Astrocyte of the spinal cord (primary cell): ENCODE data around the gene PSD4.
A peak's percentile ranks its signal among the peaks of the same experiment; 100 is the strongest.

Experiments used
- DNase-seq: peaks from one replicate; pipeline ENCODE4 v3.0.0; 2011; ENCODE audit warnings: low read depth, low spot score
- H3K4me3 ChIP-seq: 2 replicates; pipeline ENCODE4 v1.5.1; 2011; ENCODE audit warnings: low read depth, mild to moderate bottlenecking, low read length, moderate library complexity
- CTCF ChIP-seq: IDR thresholded peaks from 2 replicates; pipeline ENCODE4 v1.5.1; 2012; ENCODE audit warnings: low read depth, mild to moderate bottlenecking, low read length, inconsistent platforms
- in situ Hi-C: cut with HindIII; loops from 2 replicates; pipeline ENCODE4 v1.10.0; 2017; ENCODE audit warnings: low sequenced_read_pairs

The PSD4 gene

DNA sequence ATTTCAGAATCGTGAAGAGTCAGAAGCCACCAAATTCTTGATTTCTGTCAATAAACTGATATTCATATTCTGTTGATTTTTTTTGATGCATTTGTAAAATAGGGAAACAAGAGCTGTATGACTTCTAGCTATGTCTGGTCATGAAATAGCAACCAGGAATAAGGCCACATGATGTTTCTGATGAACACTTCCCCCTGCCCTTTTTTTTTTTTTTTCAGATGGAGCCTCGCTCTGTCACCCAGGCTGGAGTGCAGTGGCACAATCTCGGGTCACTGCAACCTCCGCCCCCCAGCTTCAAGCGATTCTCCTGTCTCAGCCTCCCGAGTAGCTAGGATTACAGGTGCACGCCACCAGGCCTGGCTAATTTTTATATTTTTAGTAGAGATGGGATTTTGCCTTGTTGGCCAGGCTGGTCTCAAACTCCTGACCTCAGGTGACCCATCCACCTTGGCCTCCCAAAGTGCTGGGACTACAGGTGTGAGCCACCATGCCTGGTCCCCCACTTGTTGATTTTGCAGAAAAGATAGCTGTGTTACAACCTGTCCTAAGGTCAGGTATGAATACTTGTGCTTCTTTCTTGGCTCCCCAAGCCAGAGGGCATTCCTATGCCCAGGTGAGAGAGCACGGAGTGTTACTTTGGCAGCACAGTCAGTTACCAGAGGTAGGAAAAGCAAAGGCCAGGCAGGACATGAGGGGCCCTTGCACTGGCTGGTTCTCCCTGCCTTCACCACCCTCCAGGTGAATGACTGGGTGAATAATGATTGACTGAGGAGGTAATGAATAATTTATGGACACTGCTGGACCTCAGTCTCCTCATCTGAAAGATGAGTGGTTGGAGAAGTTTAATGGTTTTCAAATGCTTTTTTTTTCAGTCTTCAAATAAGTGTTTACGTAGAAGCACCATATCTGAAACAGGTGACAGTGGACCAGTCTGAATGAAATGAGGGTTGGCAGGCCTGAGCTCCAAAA lies 65.4 kb downstream of the PSD4 start:
- no peak overlapping the region for H3K4me3 ChIP-seq
- in situ Hi-C loops: no loop called here
- DNase-seq: no peak
- no peak for TF ChIP-seq CTCF

DNA sequence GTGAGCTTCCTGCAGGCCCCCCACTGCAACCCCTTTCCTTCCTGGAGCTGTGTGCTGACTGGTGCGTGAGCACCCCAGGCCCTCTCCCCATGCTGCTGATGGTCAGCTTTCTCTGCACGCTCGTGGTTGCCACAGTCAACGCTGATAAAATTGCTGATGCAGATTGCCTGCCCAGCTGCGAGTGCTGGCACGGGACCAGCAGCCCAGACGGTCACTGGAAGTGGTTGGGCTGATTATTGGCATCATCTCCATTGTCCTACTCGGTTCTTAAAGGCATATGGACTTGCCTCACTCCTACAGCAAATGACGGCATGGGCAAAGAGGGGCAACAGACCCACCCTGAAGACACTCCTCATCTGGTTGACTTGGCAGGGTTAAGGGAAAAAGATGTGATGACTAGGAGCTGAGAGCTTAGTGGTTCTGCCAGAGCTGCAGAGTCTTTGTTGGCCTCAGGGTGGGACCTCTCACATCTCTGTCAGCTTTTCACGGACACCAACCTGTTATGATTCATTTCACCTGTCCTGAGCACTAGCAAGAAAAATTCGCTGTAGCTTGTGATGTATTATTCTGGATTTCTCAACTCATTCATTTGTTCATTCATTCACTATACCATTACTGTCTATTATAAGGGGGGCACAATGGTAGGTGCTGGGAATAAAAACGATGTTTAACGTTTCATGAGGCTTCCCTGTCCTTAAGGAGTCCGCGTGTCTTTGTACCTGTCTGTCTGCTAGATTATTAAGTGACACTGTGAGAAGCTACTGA lies 66.6 kb downstream of the PSD4 start:
- peak; percentile 95 for DNase-seq
- in situ Hi-C loops: no loop called here
- H3K4me3 ChIP-seq: no peak overlapping the region
- no peak for TF ChIP-seq CTCF

DNA sequence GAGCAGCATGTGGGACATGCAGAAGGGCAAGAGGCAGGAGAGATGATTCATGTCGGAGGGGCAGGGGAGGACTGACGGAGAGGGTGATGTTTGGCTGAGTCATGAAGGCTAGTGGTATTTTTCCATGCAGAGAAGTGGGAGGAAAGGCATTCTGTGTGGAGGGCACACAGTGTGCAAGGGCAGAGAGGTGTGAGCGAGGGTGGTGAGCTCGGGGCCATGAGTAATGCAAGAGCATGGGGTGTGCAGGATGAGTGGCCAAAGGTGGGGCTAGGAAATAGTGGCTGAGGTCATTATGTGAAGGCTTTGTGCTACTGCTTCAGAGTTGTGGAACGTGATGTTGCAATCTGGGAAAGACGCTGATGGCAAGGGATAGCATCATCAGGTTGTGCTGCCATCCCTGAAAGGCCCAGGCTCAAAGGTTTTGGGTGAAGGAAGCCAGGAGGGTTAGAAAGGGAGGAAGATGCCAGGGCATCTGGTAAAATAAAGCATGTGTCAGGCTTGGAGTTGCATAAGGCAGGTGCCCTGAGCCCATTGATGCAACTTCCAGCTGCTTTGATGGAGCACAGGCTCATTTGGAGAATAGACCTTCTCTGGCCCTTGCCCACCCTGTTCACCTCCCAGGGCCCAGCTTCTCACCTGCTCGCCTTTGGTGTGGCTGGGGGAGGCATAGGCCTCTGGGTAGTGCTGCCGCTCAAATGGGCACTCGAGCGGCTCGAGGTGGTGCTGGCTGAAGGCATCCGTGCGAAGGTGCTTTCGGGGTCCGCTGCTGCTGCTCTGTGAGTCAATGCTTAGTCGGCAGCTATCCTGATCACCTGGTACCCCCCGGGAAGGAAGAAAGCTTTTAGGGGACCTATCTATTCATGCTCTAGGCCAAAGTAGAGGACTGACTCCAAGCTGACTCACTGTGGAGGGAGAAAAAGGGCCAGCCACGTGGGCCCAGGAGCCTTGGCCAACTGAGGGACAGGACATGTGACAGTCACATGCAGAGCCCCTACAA lies 67.4 kb downstream of the PSD4 start:
- H3K4me3 ChIP-seq: no peak overlapping the region
- no peak for TF ChIP-seq CTCF
- DNase-seq: peak; percentile 98
- in situ Hi-C loops: no loop called here

GRCh38 chr2:113242327-113242726 lies 68.6 kb downstream of the PSD4 start:
- TF ChIP-seq CTCF: no peak
- in situ Hi-C loops: no loop called here
- DNase-seq: no peak

DNA sequence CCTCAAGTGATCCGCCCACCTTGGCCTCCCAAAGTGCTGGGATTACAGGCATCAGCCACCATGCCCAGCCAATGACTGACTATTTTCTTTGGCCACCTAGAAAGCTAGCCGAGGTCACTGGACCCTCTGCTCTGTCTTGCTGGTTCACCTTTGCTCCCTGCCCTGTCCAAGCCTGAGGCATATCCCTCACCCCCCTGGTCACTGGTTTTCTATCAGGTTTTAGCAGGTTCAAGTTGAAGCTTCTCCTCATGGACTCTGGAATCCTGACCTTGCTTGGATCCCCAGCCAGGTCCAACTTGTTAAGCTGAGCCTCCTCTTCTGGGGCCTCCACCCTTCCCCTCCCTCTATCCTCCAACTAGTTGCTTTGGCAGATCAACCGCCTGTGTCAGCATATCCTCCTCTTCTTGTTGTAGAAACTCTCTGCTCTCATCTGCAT lies 71.5 kb downstream of the PSD4 start:
- no peak overlapping the region for H3K4me3 ChIP-seq
- no peak for DNase-seq
- no peak for TF ChIP-seq CTCF
- in situ Hi-C loops: no loop called here

More at GRCh38 chr2:113242327-113242726, 68.6 kb downstream of the PSD4 start:
- H3K4me3 ChIP-seq: no peak overlapping the region

GRCh38 chr2:113246606-113247005 lies 72.8 kb downstream of the PSD4 start:
- H3K4me3 ChIP-seq: no peak overlapping the region
- no peak for TF ChIP-seq CTCF
- in situ Hi-C loops: no loop called here
- DNase-seq: no peak
